Measurements from ENCODE around the gene FOXO3.

DNA sequence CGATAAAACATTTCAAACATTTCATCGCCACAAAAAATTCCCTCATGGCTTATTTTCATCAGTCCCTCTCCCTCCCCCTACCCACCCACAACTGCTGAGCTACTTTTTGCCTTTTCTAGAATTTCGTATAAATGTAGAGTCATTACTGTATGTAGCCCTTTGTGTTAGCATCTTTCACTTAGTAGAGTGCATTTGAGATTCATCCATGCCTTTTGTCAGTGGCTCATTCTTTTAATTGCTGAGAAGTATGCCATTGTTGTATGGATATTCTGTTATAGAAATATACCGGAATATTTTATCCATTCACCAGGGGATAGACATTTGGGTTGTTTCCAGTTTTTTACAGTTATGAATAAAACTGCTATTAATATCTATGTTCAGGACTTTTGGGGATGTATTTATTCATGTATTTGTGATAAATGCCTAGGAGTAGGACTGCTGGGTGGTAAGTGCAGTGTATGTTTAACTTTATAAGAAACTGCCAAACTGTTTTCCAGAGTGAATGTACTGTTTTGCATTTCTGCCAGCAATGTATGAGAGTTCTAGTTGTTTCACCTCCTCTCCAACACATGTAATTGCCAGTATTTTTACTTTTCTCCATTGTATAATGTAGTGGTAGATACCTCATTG lies 50.4 kb downstream of the FOXO3 start:
- no peak for TF ChIP-seq JUN (IDR thresholded peaks at IDR 0.05; ENCODE audit: borderline replicate concordance, insufficient read depth, insufficient read length, low read depth)
- TF ChIP-seq, protein P1, sequence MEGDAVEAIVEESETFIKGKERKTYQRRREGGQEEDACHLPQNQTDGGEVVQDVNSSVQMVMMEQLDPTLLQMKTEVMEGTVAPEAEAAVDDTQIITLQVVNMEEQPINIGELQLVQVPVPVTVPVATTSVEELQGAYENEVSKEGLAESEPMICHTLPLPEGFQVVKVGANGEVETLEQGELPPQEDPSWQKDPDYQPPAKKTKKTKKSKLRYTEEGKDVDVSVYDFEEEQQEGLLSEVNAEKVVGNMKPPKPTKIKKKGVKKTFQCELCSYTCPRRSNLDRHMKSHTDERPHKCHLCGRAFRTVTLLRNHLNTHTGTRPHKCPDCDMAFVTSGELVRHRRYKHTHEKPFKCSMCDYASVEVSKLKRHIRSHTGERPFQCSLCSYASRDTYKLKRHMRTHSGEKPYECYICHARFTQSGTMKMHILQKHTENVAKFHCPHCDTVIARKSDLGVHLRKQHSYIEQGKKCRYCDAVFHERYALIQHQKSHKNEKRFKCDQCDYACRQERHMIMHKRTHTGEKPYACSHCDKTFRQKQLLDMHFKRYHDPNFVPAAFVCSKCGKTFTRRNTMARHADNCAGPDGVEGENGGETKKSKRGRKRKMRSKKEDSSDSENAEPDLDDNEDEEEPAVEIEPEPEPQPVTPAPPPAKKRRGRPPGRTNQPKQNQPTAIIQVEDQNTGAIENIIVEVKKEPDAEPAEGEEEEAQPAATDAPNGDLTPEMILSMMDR (IDR thresholded peaks at IDR 0.05; ENCODE audit: extremely low read depth in 1 of 2, insufficient read depth in 1 of 2, low read depth in 1 of 2, low read length in 2 of 2): no peak
- TF ChIP-seq POLR2AphosphoS5 (IDR thresholded peaks at IDR 0.05; ENCODE audit: insufficient read depth, low read depth, low read length): no peak
- TF ChIP-seq, protein P2, sequence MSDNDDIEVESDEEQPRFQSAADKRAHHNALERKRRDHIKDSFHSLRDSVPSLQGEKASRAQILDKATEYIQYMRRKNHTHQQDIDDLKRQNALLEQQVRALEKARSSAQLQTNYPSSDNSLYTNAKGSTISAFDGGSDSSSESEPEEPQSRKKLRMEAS (IDR thresholded peaks at IDR 0.05; ENCODE audit: insufficient read depth, insufficient read length): no peak
- TF ChIP-seq POLR2A (IDR thresholded peaks at IDR 0.05; ENCODE audit: low read depth, low read length): no peak
- no peak for TF ChIP-seq FOS (IDR thresholded peaks at IDR 0.05; ENCODE audit: borderline replicate concordance, insufficient read depth, low read length)
- no peak for TF ChIP-seq EZH2 (IDR thresholded peaks at IDR 0.05; ENCODE audit: borderline replicate concordance, low read depth, low read length, severe bottlenecking)
- TF ChIP-seq MYC (IDR thresholded peaks at IDR 0.05; ENCODE audit: low read depth, low read length): no peak
- no peak for TF ChIP-seq GATA2 (IDR thresholded peaks at IDR 0.05; ENCODE audit: insufficient read depth, insufficient read length, low read depth, low read length)
